Panc1 (cell line): ENCODE data around the gene CDH13. TPM values are rescaled to one million over a fixed set of nuclear protein-coding genes. Genes with fewer than 3 reads are reported as not detected.

Source experiments
- ATAC-seq: fragments of 200-7000 bp; cut with Tn5 transposase; 2 replicates; pipeline ENCODE4 v1.9.1; 2020; ENCODE audit warnings: mild to moderate bottlenecking, moderate library complexity
- BruUV-seq: library from RNA; stranded (reverse); fragments of 400-500 nt; replicated peaks from 2 replicates; lab custom pipeline; 2021; lab: Mats Ljungman, UMichigan
- CTCF ChIA-PET: fragments of 300-600 bp; sonication (Branson Sonifier 250); formaldehyde crosslinking; loops from one replicate; lab custom pipeline; 2022; ENCODE audit warnings: antibody characterized with exemption; lab: Charles Lee
- POLR2A ChIA-PET: fragments of 300-600 bp; sonication (Branson Sonifier 250); formaldehyde crosslinking; loops from one replicate; lab custom pipeline; 2022; ENCODE audit warnings: antibody characterized with exemption; lab: Charles Lee
- DNase-seq: peaks from one replicate; pipeline ENCODE4 v3.0.0-alpha.2; 2010; ENCODE audit warnings: low read depth, low spot score
- H3K27ac ChIP-seq: 2 replicates; pipeline ENCODE4 v1.5.1; 2011; ENCODE audit warnings: mild to moderate bottlenecking, low read length, inconsistent platforms
- H3K27me3 ChIP-seq: fragments of 200-500 bp; sonication (Bioruptor generic); 2 replicates; pipeline ENCODE4 v1.6.0; 2014; ENCODE audit warnings: low read length, inconsistent platforms; ENCODE audit not compliant: control insufficient read depth, insufficient read depth
- H3K36me3 ChIP-seq: fragments of 200-500 bp; sonication (Bioruptor generic); 2 replicates; pipeline ENCODE4 v1.5.1; 2014; ENCODE audit warnings: inconsistent platforms, mild to moderate bottlenecking, low read length, moderate library complexity; ENCODE audit not compliant: control insufficient read depth, insufficient read depth
- H3K4me1 ChIP-seq: 2 replicates; pipeline ENCODE4 v1.5.1; 2011; ENCODE audit warnings: inconsistent platforms, mild to moderate bottlenecking, low read length, moderate library complexity; ENCODE audit not compliant: control insufficient read depth, insufficient read depth
- H3K4me3 ChIP-seq, 2 experiments: 2 replicates each; pipeline ENCODE4 v1.5.1; 2011 to 2012; ENCODE audit warnings: low read depth in 2 of 2, low read length in 2 of 2, mild to moderate bottlenecking in 2 of 2, inconsistent platforms in 1 of 2, moderate library complexity in 1 of 2
- H3K9me3 ChIP-seq: fragments of 200-500 bp; sonication (Bioruptor generic); 2 replicates; pipeline ENCODE4 v1.5.1; 2014; ENCODE audit warnings: low read depth, mild to moderate bottlenecking, inconsistent platforms, low read length, moderate library complexity; ENCODE audit not compliant: control insufficient read depth, insufficient read depth
- POLR2AphosphoS5 ChIP-seq: IDR thresholded peaks from 2 replicates; pipeline ENCODE4 v1.6.1; 2012; ENCODE audit warnings: mild to moderate bottlenecking, low read depth, low read length, moderate library complexity
- REST ChIP-seq, 2 experiments: IDR thresholded peaks; 2 replicates each; pipeline ENCODE4 v1.6.1; 2011 to 2012; ENCODE audit warnings: low read depth in 2 of 2, control low read depth in 1 of 2, low read length in 1 of 2, mild to moderate bottlenecking in 1 of 2, moderate library complexity in 1 of 2; ENCODE audit not compliant: insufficient read depth in 1 of 2
- SIN3A ChIP-seq: IDR thresholded peaks from 2 replicates; pipeline ENCODE4 v1.6.1; 2012; ENCODE audit warnings: low read depth, mild to moderate bottlenecking, low read length, moderate library complexity, borderline replicate concordance; ENCODE audit not compliant: insufficient read depth
- TCF7L2 ChIP-seq: IDR thresholded peaks from 2 replicates; pipeline ENCODE4 v1.6.1; 2011; ENCODE audit warnings: mild to moderate bottlenecking, low read depth, low read length, inconsistent platforms
- in situ Hi-C: cut with HindIII; loops from 2 replicates; pipeline ENCODE4 v1.10.0; 2016; ENCODE audit warnings: low sequenced_read_pairs, low pct_unique_long_range_greater_than_20kb
- intact Hi-C: fragments of 100-400 bp; cut with micrococcal nuclease; formaldehyde crosslinking; loops from one replicate; pipeline ENCODE4 v1.10.0; 2022; ENCODE audit not compliant: unreplicated experiment
- total RNA-seq: library from RNA; stranded (reverse); gene quantifications from one replicate; pipeline ENCODE4 v1.2.1, GENCODE V29; 2021; ENCODE audit not compliant: unreplicated experiment
- TF ChIP-seq, protein P1 (sequence below): fragments of 450-650 bp; IDR thresholded peaks from 2 replicates; pipeline ENCODE4 v1.5.1; 2017; ENCODE audit warnings: mild to moderate bottlenecking

Gene CDH13
- total RNA-seq, 1 experiment from 2014 or later, result not detected

DNA sequence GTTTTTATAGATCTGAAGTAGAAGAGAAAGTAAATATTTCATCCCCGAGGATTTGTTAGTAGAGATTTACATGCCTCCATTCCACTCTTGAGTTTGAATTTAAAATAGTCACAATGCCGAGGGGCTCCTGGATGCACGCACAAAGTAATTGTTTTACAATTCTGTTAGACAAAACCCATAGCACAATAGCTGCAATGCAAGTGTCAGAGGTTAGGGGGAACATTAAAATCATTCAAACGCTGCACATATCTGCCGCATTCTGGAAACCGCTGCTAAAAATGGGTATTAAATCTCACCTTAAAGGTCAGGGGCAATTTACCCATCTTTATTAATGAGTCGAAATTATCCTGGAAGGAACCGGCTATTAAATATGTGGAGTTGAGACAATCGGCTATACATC is 652.5 kb downstream of the CDH13 start:
- Histone ChIP-seq H3K9me3 (no peaks in the 10 kb centered on the region), H3K36me3 (no peaks in the 10 kb centered on the region), H3K27me3 (no peaks in the 10 kb centered on the region; the same call in 1 of the 2 replicates), H3K4me3 (no peak overlapping the region), H3K4me1 (no peaks in the 10 kb centered on the region), H3K27ac (no peak overlapping the region)
- ATAC-seq, result no peak
- intact Hi-C loops (no loop called here), in situ Hi-C loops (no loop called here)
- POLR2A ChIA-PET, result no interaction called here
- TF ChIP-seq POLR2AphosphoS5, result no peak
- no peak for TF ChIP-seq TCF7L2
- no peak for TF ChIP-seq REST (IDR thresholded peaks at IDR 0.05; ENCODE audit: insufficient read depth in 1 of 2, low read depth in 2 of 2, low read length in 1 of 2)
- TF ChIP-seq, protein P1, sequence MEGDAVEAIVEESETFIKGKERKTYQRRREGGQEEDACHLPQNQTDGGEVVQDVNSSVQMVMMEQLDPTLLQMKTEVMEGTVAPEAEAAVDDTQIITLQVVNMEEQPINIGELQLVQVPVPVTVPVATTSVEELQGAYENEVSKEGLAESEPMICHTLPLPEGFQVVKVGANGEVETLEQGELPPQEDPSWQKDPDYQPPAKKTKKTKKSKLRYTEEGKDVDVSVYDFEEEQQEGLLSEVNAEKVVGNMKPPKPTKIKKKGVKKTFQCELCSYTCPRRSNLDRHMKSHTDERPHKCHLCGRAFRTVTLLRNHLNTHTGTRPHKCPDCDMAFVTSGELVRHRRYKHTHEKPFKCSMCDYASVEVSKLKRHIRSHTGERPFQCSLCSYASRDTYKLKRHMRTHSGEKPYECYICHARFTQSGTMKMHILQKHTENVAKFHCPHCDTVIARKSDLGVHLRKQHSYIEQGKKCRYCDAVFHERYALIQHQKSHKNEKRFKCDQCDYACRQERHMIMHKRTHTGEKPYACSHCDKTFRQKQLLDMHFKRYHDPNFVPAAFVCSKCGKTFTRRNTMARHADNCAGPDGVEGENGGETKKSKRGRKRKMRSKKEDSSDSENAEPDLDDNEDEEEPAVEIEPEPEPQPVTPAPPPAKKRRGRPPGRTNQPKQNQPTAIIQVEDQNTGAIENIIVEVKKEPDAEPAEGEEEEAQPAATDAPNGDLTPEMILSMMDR, result no peak
- DNase-seq, result no peak
- no TSS peak for BruUV-seq
- CTCF ChIA-PET, result no interaction called here

- Histone ChIP-seq H3K36me3 (no peaks in the 10 kb centered on the region), H3K27ac (no peak overlapping the region), H3K4me1 (no peaks in the 10 kb centered on the region), H3K9me3 (no peaks in the 10 kb centered on the region), H3K4me3 (no peak overlapping the region), H3K27me3 (no peaks in the 10 kb centered on the region; the same call in 1 of the 2 replicates)
- ChIA-PET CTCF (no interaction called here), POLR2A (no interaction called here)
- intact Hi-C loops (no loop called here), in situ Hi-C loops (no loop called here)
- TF ChIP-seq, protein P1, result no peak
- no peak for TF ChIP-seq TCF7L2
- no peak for TF ChIP-seq SIN3A
- TF ChIP-seq POLR2AphosphoS5, result no peak
- TF ChIP-seq REST (IDR thresholded peaks at IDR 0.05; ENCODE audit: insufficient read depth in 1 of 2, low read depth in 2 of 2, low read length in 1 of 2), result no peak
- DNase-seq (no peak), ATAC-seq (no peak)
- BruUV-seq, result no TSS peak
Measured at GRCh38 chr16:83285921-83286320, 659.2 kb downstream of the CDH13 start.
